ENCODE data around the gene CELA1. TPM values are rescaled to one million over a fixed set of nuclear protein-coding genes. Genes with fewer than 3 reads are reported as not detected.

The CELA1 gene
- total RNA-seq, 1 experiment from 2014 or later, result not detected

- DNase-seq (ENCODE audit: low read depth, low spot score), result no peak
- CTCF ChIA-PET, result no interaction called here
- H3K79me2 ChIP-seq (ENCODE audit: insufficient read depth, low read length), result no peaks in the 10 kb centered on the region
- H3K9ac ChIP-seq (ENCODE audit: low read length), result no peak overlapping the region
- H4K20me1 ChIP-seq (ENCODE audit: insufficient read depth), result no peaks in the 10 kb centered on the region
- H3K4me1 ChIP-seq (ENCODE audit: control insufficient read depth in 1 of 2, insufficient read depth in 2 of 2, low read length in 2 of 2), result peaks cover 16 to 23% of the 10 kb centered on the region in 2 experiments
- H3K4me3 ChIP-seq (replicated peaks in 1 of 2; ENCODE audit: low read depth in 1 of 2, low read length in 2 of 2), result no peak overlapping the region
- peaks cover 0 to 2% of the 10 kb centered on the region in 2 experiments; a peak in 1 of 4 replicates for H3K36me3 ChIP-seq (ENCODE audit: control insufficient read depth in 1 of 2, insufficient read depth in 2 of 2, low read length in 2 of 2)
- intact Hi-C loops (cut with micrococcal nuclease), result no loop called here
- no TSS peak for BruUV-seq (replicated peaks)
- no peaks in the 10 kb centered on the region for H3K9me2 ChIP-seq (ENCODE audit: insufficient read depth)
- POLR2A ChIA-PET, result no interaction called here
- ATAC-seq, result no peak
- H3K4me2 ChIP-seq (ENCODE audit: low read length), result no peak overlapping the region
- RAD21 ChIA-PET (ENCODE audit: low non-redundant PET in 1 of 2, low total read pairs in 2 of 2, uncharacterized antibody in 2 of 2, unreplicated experiment in 2 of 2), result no interaction called here
- H2AFZ ChIP-seq (ENCODE audit: low read depth, low read length, poor library complexity, severe bottlenecking), result no peak overlapping the region
- H3K9me3 ChIP-seq (ENCODE audit: control insufficient read depth in 1 of 2, insufficient read depth in 1 of 2, low read depth in 1 of 2, low read length in 2 of 2), result no peaks in the 10 kb centered on the region
- TF ChIP-seq POLR2AphosphoS5 (IDR thresholded peaks at IDR 0.05; ENCODE audit: low read depth, low read length) (no peak), CTCF (IDR thresholded peaks at IDR 0.05 in 2 of 3, conservative IDR thresholded peaks at IDR 0.05 in 1 of 3; ENCODE audit: borderline replicate concordance in 1 of 3, insufficient read depth in 1 of 3, low read depth in 2 of 3, low read length in 2 of 3) (no peak), SRF (IDR thresholded peaks at IDR 0.05; ENCODE audit: low read depth) (no peak), CBX3 (IDR thresholded peaks at IDR 0.05; ENCODE audit: low read depth) (no peak), ATF3 (IDR thresholded peaks at IDR 0.05) (no peak), SP1 (IDR thresholded peaks at IDR 0.05; ENCODE audit: low read depth) (no peak), JUND (IDR thresholded peaks at IDR 0.05) (no peak), POLR2A (IDR thresholded peaks at IDR 0.05; ENCODE audit: borderline replicate concordance, extremely low read depth, insufficient read depth, insufficient read length) (no peak)
- no peaks in the 10 kb centered on the region for H3K27me3 ChIP-seq (ENCODE audit: insufficient read depth, low read length)
- no peak overlapping the region for H3K27ac ChIP-seq (ENCODE audit: low read depth, low read length)
These were observed 28.4 kb upstream of the CELA1 start for GRCh38 chr12:51374856-51375255.

GRCh38 chr12:51374361-51374760, 27.9 kb upstream of the CELA1 start:
- no peak for ATAC-seq
- Histone ChIP-seq H3K4me3 (replicated peaks in 1 of 2; ENCODE audit: low read depth in 1 of 2, low read length in 2 of 2) (no peak overlapping the region), H3K79me2 (ENCODE audit: insufficient read depth, low read length) (no peaks in the 10 kb centered on the region), H3K9me3 (ENCODE audit: control insufficient read depth in 1 of 2, insufficient read depth in 1 of 2, low read depth in 1 of 2, low read length in 2 of 2) (no peaks in the 10 kb centered on the region), H3K36me3 (ENCODE audit: control insufficient read depth in 1 of 2, insufficient read depth in 2 of 2, low read length in 2 of 2) (peaks cover 0 to 2% of the 10 kb centered on the region in 2 experiments; a peak in 1 of 4 replicates), H3K4me2 (ENCODE audit: low read length) (no peak overlapping the region), H4K20me1 (ENCODE audit: insufficient read depth) (no peaks in the 10 kb centered on the region), H3K27ac (ENCODE audit: low read depth, low read length) (no peak overlapping the region), H3K27me3 (ENCODE audit: insufficient read depth, low read length) (no peaks in the 10 kb centered on the region), H3K9ac (ENCODE audit: low read length) (no peak overlapping the region), H2AFZ (ENCODE audit: low read depth, low read length, poor library complexity, severe bottlenecking) (no peak overlapping the region), H3K9me2 (ENCODE audit: insufficient read depth) (no peaks in the 10 kb centered on the region), H3K4me1 (ENCODE audit: control insufficient read depth in 1 of 2, insufficient read depth in 2 of 2, low read length in 2 of 2) (peaks cover 16 to 23% of the 10 kb centered on the region in 2 experiments)
- intact Hi-C loops (cut with micrococcal nuclease), result no loop called here
- ChIA-PET CTCF (no interaction called here), POLR2A (no interaction called here), RAD21 (ENCODE audit: low non-redundant PET in 1 of 2, low total read pairs in 2 of 2, uncharacterized antibody in 2 of 2, unreplicated experiment in 2 of 2) (no interaction called here)
- no peak for DNase-seq (ENCODE audit: low read depth, low spot score)
- no TSS peak for BruUV-seq (replicated peaks)
- TF ChIP-seq SP1 (IDR thresholded peaks at IDR 0.05; ENCODE audit: low read depth), result no peak
- no peak for TF ChIP-seq TCF7L2 (IDR thresholded peaks at IDR 0.05; ENCODE audit: borderline replicate concordance, extremely low read depth, insufficient read depth, insufficient read length)
- no peak for TF ChIP-seq EZH2phosphoT487 (IDR thresholded peaks at IDR 0.05; ENCODE audit: borderline replicate concordance)
- TF ChIP-seq CBX3 (IDR thresholded peaks at IDR 0.05; ENCODE audit: low read depth), result no peak
- TF ChIP-seq REST (IDR thresholded peaks at IDR 0.05; ENCODE audit: low read depth), result no peak
- no peak for TF ChIP-seq POLR2AphosphoS5 (IDR thresholded peaks at IDR 0.05; ENCODE audit: low read depth, low read length)
- no peak for TF ChIP-seq ZFX (IDR thresholded peaks at IDR 0.05)
- no peak for TF ChIP-seq ZBTB33 (IDR thresholded peaks at IDR 0.05; ENCODE audit: extremely low read depth, insufficient replicate concordance, low read length)
